Effector memory CD4-positive, alpha-beta T cell (primary cell): ENCODE results near the gene PELI1.

Experiments
- DNase-seq, 3 donors: peaks; one replicate each; pipeline ENCODE4 v3.0.0-alpha.2; 2020
- H3K27ac ChIP-seq: 2 replicates; pipeline ENCODE4 v1.7.0; 2013; ENCODE audit warnings: mild to moderate bottlenecking, low read length, moderate library complexity; ENCODE audit not compliant: insufficient read depth, poor library complexity, severe bottlenecking
- H3K27me3 ChIP-seq: replicated peaks from 2 replicates; pipeline ENCODE4 v1.7.0; 2013; ENCODE audit warnings: mild to moderate bottlenecking, low read length; ENCODE audit not compliant: insufficient read depth, control insufficient read depth, poor library complexity, severe bottlenecking
- H3K36me3 ChIP-seq: 2 replicates; pipeline ENCODE4 v1.7.0; 2013; ENCODE audit warnings: mild to moderate bottlenecking, low read length, moderate library complexity; ENCODE audit not compliant: control insufficient read depth, insufficient read depth
- H3K4me1 ChIP-seq: 2 replicates; pipeline ENCODE4 v1.7.0; 2013; ENCODE audit warnings: low read length, mild to moderate bottlenecking; ENCODE audit not compliant: control insufficient read depth, insufficient read depth, poor library complexity, severe bottlenecking
- H3K4me3 ChIP-seq: 2 replicates; pipeline ENCODE4 v1.7.0; 2013; ENCODE audit warnings: low read length, low read depth, mild to moderate bottlenecking; ENCODE audit not compliant: insufficient read depth, poor library complexity, severe bottlenecking
- H3K9me3 ChIP-seq: 2 replicates; pipeline ENCODE4 v1.7.0; 2013; ENCODE audit warnings: mild to moderate bottlenecking, low read length, moderate library complexity; ENCODE audit not compliant: control insufficient read depth

PELI1 gene

DNA sequence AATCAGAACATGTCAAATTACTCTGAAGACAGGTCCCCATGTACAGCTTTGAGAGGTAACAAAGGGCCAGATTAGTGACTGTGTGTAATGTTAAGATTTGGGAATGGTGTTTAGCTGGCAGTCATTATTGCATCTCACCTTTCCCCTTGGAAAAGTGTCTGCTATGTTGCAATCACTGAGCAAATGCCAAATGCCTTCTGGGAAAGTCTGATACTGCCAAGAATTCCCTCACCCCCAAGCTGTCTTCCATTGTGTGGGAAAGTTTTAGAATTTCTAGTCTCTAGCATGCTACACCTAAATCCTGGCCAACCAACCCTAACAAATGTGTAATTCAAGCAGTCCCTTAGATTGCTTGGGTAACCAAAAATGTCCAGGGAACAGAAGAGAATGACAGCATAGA lies 13.6 kb upstream of the PELI1 start:
- Histone ChIP-seq H3K9me3 (no peaks in the 10 kb centered on the region), H3K4me3 (no peak overlapping the region), H3K4me1 (no peaks in the 10 kb centered on the region), H3K36me3 (no peaks in the 10 kb centered on the region), H3K27ac (no peak overlapping the region), H3K27me3 (no peaks in the 10 kb centered on the region)
- no peak for DNase-seq

DNA sequence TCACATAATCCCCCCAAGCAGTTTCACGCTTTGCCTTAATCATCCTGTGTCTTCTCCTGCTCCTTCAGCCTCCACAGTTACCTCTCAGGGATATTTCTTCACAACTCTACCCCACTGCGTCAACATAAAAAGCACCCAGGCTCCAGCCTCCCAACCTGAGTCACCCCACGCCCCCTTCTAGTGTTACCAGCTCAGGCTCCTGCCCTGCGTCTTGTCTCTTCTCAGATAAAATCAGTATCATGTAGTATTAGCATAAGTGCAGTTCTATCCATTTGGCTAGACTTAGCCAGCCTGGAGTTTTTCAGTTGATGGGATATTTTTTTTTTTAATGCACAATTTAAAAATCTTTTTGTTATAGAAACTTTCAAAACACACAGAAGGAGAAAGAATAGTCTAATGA lies 9.6 kb upstream of the PELI1 start:
- Histone ChIP-seq H3K27me3 (no peaks in the 10 kb centered on the region), H3K9me3 (no peaks in the 10 kb centered on the region), H3K27ac (no peak overlapping the region), H3K4me3 (no peak overlapping the region), H3K4me1 (no peaks in the 10 kb centered on the region), H3K36me3 (no peaks in the 10 kb centered on the region)
- no peak for DNase-seq

GRCh38 chr2:64151476-64151875 lies 7.3 kb upstream of the PELI1 start:
- Histone ChIP-seq H3K27me3 (no peaks in the 10 kb centered on the region), H3K4me1 (no peaks in the 10 kb centered on the region), H3K9me3 (no peaks in the 10 kb centered on the region), H3K27ac (no peak overlapping the region), H3K36me3 (no peaks in the 10 kb centered on the region), H3K4me3 (no peak overlapping the region)
- DNase-seq: no peak

GRCh38 chr2:64145714-64146113 lies 1.5 kb upstream of the PELI1 start:
- H3K9me3 ChIP-seq: no peaks in the 10 kb centered on the region
- no peaks in the 10 kb centered on the region for H3K36me3 ChIP-seq
- H3K4me1 ChIP-seq: peaks cover 16% of the 10 kb centered on the region
- no peaks in the 10 kb centered on the region for H3K27me3 ChIP-seq
- no peak overlapping the region for H3K4me3 ChIP-seq
- DNase-seq: no peak
- H3K27ac ChIP-seq: no peak overlapping the region

GRCh38 chr2:64145119-64145518 lies 899 bp upstream of the PELI1 start:
- Histone ChIP-seq H3K4me1 (peaks cover 16% of the 10 kb centered on the region), H3K36me3 (no peaks in the 10 kb centered on the region)

GRCh38 chr2:64143169-64144056 lies 807 bp downstream of the PELI1 start:
- H3K9me3 ChIP-seq: no peaks in the 10 kb centered on the region
- peak overlapping the region; percentile 94 for H3K4me3 ChIP-seq
- DNase-seq: peak; percentile 7 to 26 (median 24)
- peaks cover 16% of the 10 kb centered on the region for H3K4me1 ChIP-seq
- H3K36me3 ChIP-seq: no peaks in the 10 kb centered on the region
- no peaks in the 10 kb centered on the region for H3K27me3 ChIP-seq
- H3K27ac ChIP-seq: peak overlapping the region; percentile 94

More at GRCh38 chr2:64145119-64145518, 899 bp upstream of the PELI1 start:
- no peak overlapping the region for H3K27ac ChIP-seq
- H3K27me3 ChIP-seq: no peaks in the 10 kb centered on the region
- no peak for DNase-seq
- H3K9me3 ChIP-seq: no peaks in the 10 kb centered on the region
- H3K4me3 ChIP-seq: peak overlapping the region; percentile 94

GRCh38 chr2:64142741-64143168 lies 1.5 kb downstream of the PELI1 start:
- Histone ChIP-seq H3K27me3 (no peaks in the 10 kb centered on the region), H3K36me3 (no peaks in the 10 kb centered on the region), H3K4me3 (peak overlapping the region; percentile 94), H3K4me1 (peaks cover 16% of the 10 kb centered on the region), H3K27ac (peak overlapping the region; percentile 94), H3K9me3 (no peaks in the 10 kb centered on the region)
- no peak for DNase-seq

DNA sequence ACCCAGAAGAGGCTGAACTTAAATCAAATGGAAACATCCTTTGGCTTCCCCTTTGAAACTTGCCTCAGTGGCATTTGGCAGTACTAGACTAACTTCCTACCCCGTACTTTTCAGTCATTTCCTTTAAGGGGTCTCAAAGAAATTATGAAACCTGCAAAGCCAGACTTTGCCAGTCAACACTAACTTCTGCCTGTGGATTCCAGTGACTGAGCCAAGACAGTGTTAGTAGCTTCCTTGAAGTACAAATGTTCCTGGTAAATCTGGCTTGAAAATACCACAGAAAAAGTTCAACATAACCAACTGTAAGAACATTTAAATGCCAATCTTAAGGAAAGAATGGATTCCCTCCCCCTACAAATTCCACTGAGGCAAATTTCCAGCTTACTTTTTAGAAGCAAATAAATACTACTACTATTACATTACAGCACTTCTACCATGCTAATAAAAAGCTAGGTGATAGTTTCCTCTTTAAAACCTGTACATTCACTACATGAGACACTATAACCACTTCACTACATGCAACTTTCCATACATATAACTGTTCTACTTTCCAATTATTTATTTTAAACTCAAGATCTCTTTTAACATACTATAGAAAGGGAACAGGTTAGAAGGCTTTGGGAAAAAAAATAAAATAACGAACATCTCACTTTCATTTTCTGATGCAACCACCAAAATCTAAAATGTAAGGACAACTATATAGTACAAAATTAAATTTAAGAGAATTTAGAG lies 2.4 kb downstream of the PELI1 start:
- peak overlapping the region; percentile 94 for H3K4me3 ChIP-seq
- H3K9me3 ChIP-seq: no peaks in the 10 kb centered on the region
- no peaks in the 10 kb centered on the region for H3K36me3 ChIP-seq
- H3K27ac ChIP-seq: peak overlapping the region; percentile 94
- H3K4me1 ChIP-seq: peaks cover 16% of the 10 kb centered on the region
- DNase-seq: no peak
- H3K27me3 ChIP-seq: no peaks in the 10 kb centered on the region

DNA sequence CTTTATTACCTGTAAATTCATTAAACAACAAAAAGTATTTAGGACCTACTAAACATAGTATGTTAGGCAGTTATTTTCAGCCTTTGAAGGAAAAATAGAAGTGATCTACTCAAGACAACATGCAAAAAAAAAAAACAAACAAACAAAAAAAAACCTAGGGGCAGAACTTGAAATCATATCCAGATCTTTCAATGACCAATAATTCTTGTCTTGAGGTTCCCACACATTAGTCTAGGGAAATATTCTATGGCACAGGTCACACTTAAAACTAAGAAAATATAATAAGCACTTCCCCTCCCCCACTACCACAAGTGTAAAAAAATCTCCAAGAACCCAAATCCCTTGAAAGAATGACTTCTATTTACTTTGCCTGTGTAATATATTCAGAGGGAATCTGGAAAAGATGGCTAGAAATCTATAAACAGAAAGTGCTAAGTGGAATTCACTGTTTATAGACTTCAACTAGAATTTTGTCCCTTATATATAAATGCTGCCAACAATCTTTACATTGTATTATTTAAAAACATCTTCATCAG lies 3.5 kb downstream of the PELI1 start:
- Histone ChIP-seq H3K36me3 (no peaks in the 10 kb centered on the region), H3K27ac (no peak overlapping the region), H3K9me3 (no peaks in the 10 kb centered on the region), H3K27me3 (no peaks in the 10 kb centered on the region), H3K4me3 (no peak overlapping the region), H3K4me1 (peaks cover 11% of the 10 kb centered on the region)
- DNase-seq: no peak

DNA sequence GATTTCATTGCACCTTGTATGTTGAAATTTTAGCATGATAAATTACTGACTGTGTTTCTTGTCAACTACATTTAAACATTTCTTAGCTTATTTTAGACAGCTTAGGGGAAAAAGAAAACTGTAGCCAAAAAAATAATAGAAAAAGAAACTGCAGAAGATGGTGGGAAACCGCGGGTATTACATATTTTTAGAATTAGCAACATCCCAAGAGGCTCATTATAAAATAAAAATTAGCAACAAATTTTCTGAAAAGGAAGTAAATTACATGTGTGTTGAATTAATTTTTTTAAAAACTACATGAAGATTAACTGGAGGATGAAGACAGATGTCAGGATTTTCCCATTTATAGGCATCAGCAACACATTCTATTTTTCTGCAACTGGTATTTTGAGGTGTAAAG lies 4.3 kb downstream of the PELI1 start:
- H3K4me1 ChIP-seq: peaks cover 5% of the 10 kb centered on the region
- no peak for DNase-seq
- H3K9me3 ChIP-seq: no peaks in the 10 kb centered on the region
- no peaks in the 10 kb centered on the region for H3K27me3 ChIP-seq
- no peak overlapping the region for H3K27ac ChIP-seq
- no peak overlapping the region for H3K4me3 ChIP-seq
- no peaks in the 10 kb centered on the region for H3K36me3 ChIP-seq
